Right lobe of liver (tissue), 6 donors: ENCODE data around the gene ITGAD. TPM values are rescaled to one million over a fixed set of nuclear protein-coding genes. Genes with fewer than 3 reads are reported as not detected.
A peak's percentile ranks its signal among the peaks of the same experiment; 100 is the strongest.

Source experiments
- ATAC-seq, 4 donors: fragments of 200-7000 bp; cut with Tn5 transposase; one replicate each; pipeline ENCODE4 v1.9.1; 2020; ENCODE audit warnings: mild to moderate bottlenecking in 4 of 4, moderate library complexity in 4 of 4
- DNase-seq, 3 donors: peaks; one replicate each; pipeline ENCODE4 v3.0.0-alpha.2; 2020
- H3K27ac ChIP-seq, 3 donors: fragments of 200-600 bp; one replicate each; pipeline ENCODE4 v1.8.0; 2022
- H3K27me3 ChIP-seq, 2 donors: fragments of 200-600 bp; one replicate each; pipeline ENCODE4 v1.8.0; 2022
- H3K36me3 ChIP-seq, 4 donors: fragments of 200-600 bp; sonication (generic) in 1 of 4; one replicate each; pipeline versions ENCODE4 v1.5.1 to v1.8.0; 2017 to 2022; ENCODE audit warnings: control low read depth in 1 of 4
- H3K4me1 ChIP-seq, 4 donors: fragments of 200-600 bp; sonication (generic) in 1 of 4; one replicate each; pipeline versions ENCODE4 v1.5.1 to v1.8.0; 2017 to 2022; ENCODE audit warnings: control low read depth in 1 of 4
- H3K4me3 ChIP-seq, 3 donors: fragments of 200-600 bp; one replicate each; pipeline ENCODE4 v1.8.0; 2022
- H3K9me3 ChIP-seq, 4 donors: fragments of 200-600 bp; sonication (generic) in 1 of 4; one replicate each; pipeline versions ENCODE4 v1.5.1 to v1.8.0; 2017 to 2022; ENCODE audit warnings: control low read depth in 1 of 4
- POLR2A ChIP-seq: fragments of 450-650 bp; IDR thresholded peaks from one replicate; pipeline ENCODE4 v1.6.1; 2017; ENCODE audit warnings: antibody characterized with exemption, mild to moderate bottlenecking
- WGBS: methylation state at CpG from one replicate; pipeline ENCODE4 v1.1.6; 2018; ENCODE audit warnings: low coverage, low lambda C conversion rate; ENCODE audit not compliant: insufficient coverage; ENCODE audit errors: missing lambda C conversion rate; 5-methylcytosine and 5-hydroxymethylcytosine counted together
- intact Hi-C, 2 donors: fragments of 100-400 bp; cut with DNase I; formaldehyde crosslinking; loops; one replicate each; pipeline versions ENCODE4 v1.11.2 to v1.14.1; 2022
- total RNA-seq, 6 experiments: library from RNA; depleted of rRNA in 2 of 6; stranded (reverse); fragments of >200 nt in 2 of 6; fragmentation: NEBNext Ultra II Directional in 3 of 6; extraction: Animal tissue kit (Norgen Biotek cat#: 25700) in 3 of 6; gene quantifications; one replicate each; pipeline versions ENCODE4 v1.1.0 to v1.2.4, GENCODE V29; 2016 to 2023
- TF ChIP-seq, protein P1 (sequence below), 4 donors: fragments of 200-600 bp in 3 of 4; fragments of 450-650 bp in 1 of 4; IDR thresholded peaks; one replicate each; pipeline versions ENCODE4 v1.5.1 to v1.8.0; 2016 to 2022; ENCODE audit warnings: antibody characterized with exemption in 4 of 4, mild to moderate bottlenecking in 2 of 4
- donor health status: DM: no; HTN: yes; CAD: no.
- donor health status: DM: no; HTN: no; CAD: no.
- donor health status: DM: no; HTN: no; CAD: no.
- donor health status: DM: no; HTN: yes; CAD: no.
- donor health status: DM: no; HTN: yes; CAD: no.

The ITGAD gene
- total RNA-seq, 6 experiments from 2014 or later = 0.13 to 2.0 (median 0.69) TPM; not detected in 2

DNA sequence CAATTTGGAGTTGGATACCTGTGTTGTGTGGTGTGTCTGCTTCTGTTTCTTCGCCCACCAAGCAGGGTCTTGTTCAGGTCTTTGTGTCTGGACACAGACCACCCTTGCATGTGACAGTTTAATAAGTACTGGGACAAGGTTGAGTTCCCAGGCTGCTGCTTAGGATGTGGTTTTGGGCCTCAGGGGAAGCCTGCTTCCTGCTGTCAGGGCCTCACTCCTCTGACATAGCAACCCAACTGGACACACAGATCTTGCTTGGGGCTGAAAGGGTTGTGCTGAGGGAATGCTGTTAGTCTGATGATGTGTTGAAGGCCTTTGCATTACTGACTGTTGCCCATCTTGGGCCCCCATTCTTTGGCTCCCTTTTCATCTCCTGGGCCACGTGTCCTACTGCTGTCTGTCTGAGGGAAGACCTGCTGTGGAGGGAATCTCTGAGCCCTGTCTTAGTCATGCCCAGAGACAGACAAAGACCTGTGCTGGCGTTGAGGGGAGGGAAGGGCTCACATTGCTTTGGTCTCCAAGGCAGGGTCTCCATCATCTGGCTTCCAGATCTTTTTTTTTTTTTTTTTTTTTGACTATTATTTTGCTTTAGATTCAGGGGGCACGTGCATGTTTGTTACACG is 74.1 kb downstream of the ITGAD start:
- peaks cover 0 to 8% (median 0%) of the 10 kb centered on the region in 4 donors for H3K4me1 ChIP-seq
- intact Hi-C loops = no loop called here
- DNase-seq = no peak
- ATAC-seq = no peak
- WGBS = 81% methylated on average over 3 of the region's 5 CpGs
- H3K36me3 ChIP-seq = peaks cover 0 to 27% (median 5%) of the 10 kb centered on the region in 4 donors
- H3K4me3 ChIP-seq = no peak overlapping the region
- H3K27ac ChIP-seq = no peak overlapping the region
- H3K27me3 ChIP-seq = no peaks in the 10 kb centered on the region
- H3K9me3 ChIP-seq = no peaks in the 10 kb centered on the region
- TF ChIP-seq, protein P1, sequence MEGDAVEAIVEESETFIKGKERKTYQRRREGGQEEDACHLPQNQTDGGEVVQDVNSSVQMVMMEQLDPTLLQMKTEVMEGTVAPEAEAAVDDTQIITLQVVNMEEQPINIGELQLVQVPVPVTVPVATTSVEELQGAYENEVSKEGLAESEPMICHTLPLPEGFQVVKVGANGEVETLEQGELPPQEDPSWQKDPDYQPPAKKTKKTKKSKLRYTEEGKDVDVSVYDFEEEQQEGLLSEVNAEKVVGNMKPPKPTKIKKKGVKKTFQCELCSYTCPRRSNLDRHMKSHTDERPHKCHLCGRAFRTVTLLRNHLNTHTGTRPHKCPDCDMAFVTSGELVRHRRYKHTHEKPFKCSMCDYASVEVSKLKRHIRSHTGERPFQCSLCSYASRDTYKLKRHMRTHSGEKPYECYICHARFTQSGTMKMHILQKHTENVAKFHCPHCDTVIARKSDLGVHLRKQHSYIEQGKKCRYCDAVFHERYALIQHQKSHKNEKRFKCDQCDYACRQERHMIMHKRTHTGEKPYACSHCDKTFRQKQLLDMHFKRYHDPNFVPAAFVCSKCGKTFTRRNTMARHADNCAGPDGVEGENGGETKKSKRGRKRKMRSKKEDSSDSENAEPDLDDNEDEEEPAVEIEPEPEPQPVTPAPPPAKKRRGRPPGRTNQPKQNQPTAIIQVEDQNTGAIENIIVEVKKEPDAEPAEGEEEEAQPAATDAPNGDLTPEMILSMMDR (IDR thresholded peaks at IDR 0.05) = no peak
- no peak for TF ChIP-seq POLR2A

DNA sequence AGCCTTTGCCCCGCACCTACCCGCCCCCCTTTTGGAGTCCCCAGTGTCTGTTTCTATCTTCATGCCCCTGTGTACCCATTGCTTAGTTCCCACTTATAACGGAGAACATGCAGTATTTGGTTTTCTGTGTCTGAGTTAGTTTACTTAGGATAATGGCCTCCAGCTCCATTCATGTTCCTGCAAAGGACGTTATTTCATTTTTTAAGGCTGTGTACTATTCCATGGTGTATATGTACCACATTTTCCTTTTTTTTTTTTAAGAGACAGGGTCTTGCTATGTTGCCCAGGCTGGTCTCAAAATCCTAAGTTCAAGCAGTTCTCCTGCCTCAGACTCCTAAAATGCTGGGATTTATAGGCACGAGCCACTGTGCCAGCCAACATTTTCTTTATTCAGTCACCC is 74.7 kb downstream of the ITGAD start:
- ATAC-seq (no peak), DNase-seq (no peak)
- Histone ChIP-seq H3K27me3 (no peaks in the 10 kb centered on the region), H3K27ac (no peak overlapping the region), H3K9me3 (no peaks in the 10 kb centered on the region), H3K4me1 (peaks cover 0 to 12% (median 0%) of the 10 kb centered on the region in 4 donors), H3K36me3 (peaks cover 0 to 27% (median 5%) of the 10 kb centered on the region in 4 donors), H3K4me3 (no peak overlapping the region)
- intact Hi-C loops = no loop called here
- TF ChIP-seq POLR2A = no peak
- TF ChIP-seq, protein P1 (IDR thresholded peaks at IDR 0.05) = no peak
- WGBS = 95% methylated on average over 5 of the region's 5 CpGs

DNA sequence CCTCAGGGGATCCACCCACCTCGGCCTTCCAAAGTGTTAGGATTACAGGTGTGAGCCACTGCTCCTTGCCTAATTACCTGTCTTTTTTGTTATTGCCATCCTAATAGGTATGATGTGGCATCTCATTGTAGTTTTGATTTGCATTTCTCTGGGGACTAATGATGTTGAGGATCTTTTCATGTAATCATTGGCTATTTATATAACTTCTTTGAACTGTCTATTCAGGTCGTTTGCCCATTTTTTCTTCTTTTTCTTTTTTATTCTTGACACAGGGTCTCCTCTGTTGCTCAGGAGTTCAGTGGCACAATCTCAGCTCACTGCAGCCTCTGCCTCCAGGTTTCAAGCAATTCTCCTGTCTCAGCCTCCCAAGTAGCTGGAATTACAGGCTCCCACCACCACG is 77.5 kb downstream of the ITGAD start:
- ATAC-seq (no peak), DNase-seq (no peak)
- Histone ChIP-seq H3K9me3 (no peaks in the 10 kb centered on the region), H3K36me3 (peaks cover 0 to 13% (median 2%) of the 10 kb centered on the region in 4 donors), H3K27ac (no peak overlapping the region), H3K27me3 (no peaks in the 10 kb centered on the region), H3K4me3 (no peak overlapping the region), H3K4me1 (peaks cover 0 to 13% (median 0%) of the 10 kb centered on the region in 4 donors)
- 73% methylated on average over 3 of the region's 3 CpGs for WGBS
- no peak for TF ChIP-seq POLR2A
- intact Hi-C loops = loop anchor here in 1 of 2 donors (10.0 kb wide), 1 partner anchor 224 kb away; no protein-coding TSS in a partner anchor

DNA sequence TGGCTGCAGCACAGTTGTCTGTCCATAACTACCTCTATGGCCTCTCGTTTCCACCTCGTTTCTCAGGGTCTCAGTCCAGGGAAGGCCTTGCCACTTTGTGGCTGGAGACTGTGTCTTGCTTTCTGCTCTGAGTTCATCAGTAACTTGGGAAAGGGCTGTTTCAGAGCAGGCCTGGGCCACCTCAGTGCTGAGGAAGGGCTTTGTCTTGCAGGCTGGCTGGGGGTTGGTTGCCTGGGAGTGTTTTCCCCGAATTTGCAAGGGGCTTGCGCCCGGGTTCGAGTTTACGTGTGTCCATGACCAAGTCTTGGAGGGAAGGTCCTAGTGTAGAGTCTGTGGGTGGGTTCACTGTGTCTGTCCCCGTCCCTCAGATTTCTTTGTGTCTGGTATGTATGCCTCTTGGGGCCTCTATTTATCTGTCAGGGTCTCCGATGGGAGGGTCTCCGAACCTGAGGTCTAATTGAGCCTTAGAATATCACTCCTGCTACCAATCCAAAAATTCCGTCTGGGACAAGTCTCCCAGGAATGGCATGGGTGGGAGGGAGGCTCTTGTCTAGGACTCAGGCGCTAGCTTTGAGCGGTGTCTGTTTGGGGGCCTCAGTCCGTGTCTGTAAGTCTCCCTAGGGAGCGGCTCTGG is 78.2 kb downstream of the ITGAD start:
- TF ChIP-seq, protein P1 (IDR thresholded peaks at IDR 0.05) = no peak
- TF ChIP-seq POLR2A = no peak
- no peaks in the 10 kb centered on the region for H3K27me3 ChIP-seq
- WGBS = 54% methylated on average over 8 of the region's 15 CpGs
- peak overlapping the region; percentile 40 to 42 (median 40) for H3K4me3 ChIP-seq
- peaks cover 0 to 7% (median 0%) of the 10 kb centered on the region in 4 donors for H3K36me3 ChIP-seq
- no peaks in the 10 kb centered on the region for H3K9me3 ChIP-seq
- intact Hi-C loops = loop anchor here in 1 of 2 donors (10.0 kb wide), 1 partner anchor 223 kb away; no protein-coding TSS in a partner anchor
- H3K27ac ChIP-seq = peak overlapping the region; percentile 3 to 76 (median 44)
- no peak for ATAC-seq
- H3K4me1 ChIP-seq = peaks cover 0 to 17% (median 0%) of the 10 kb centered on the region in 4 donors
- DNase-seq = no peak
